ENCODE data around the gene MYH15. TPM values are rescaled to one million over a fixed set of nuclear protein-coding genes. Genes with fewer than 3 reads are reported as not detected.

MYH15 gene
- total RNA-seq, 1 donor from 2014 or later: 0.07 TPM

- ATAC-seq: no peak
- DNase-seq: no peak
- intact Hi-C loops (cut with micrococcal nuclease): no loop called here
These were observed 153.4 kb downstream of the MYH15 start for GRCh38 chr3:108357042-108357441.

DNA sequence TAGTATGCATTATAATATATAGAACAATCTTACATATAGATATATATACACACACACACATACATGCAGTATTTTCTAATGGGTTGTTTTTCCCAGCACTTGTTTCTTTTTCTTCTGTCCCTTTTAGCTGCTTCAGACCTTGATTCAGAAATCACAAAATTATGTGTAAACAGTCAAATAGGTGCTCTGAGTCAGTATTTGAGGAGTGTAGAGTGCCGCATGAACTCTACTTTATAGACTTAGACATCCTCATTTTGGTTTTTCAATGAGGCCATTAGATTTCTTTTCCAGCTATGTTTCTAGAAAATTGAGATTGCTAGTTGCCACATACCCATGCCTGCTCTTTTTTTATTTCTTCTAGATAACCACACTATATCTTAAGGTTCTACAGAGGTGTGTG, 155.8 kb downstream of the MYH15 start:
- no peak for DNase-seq
- intact Hi-C loops (cut with micrococcal nuclease): no loop called here
- no peak for ATAC-seq

DNA sequence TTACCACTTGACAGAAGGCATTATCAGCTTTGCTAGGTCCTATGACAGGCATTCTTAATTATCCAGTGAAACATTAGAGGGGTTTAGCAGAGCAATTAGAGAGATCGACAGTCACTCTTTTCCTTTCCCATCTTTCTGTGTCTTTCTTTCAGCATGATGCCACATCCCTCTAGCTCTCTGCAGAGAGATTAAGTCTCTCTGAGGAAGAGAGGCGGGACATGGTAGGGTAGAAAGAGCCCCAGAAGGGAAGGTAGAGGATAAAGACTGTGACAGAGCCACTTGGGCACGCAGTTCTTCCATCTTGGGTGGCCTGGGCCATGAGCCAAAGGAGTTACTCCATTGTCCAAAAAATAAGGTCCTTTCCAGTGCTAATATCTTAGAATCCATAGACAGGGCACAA, 158.2 kb downstream of the MYH15 start:
- ATAC-seq (no peak), DNase-seq (no peak)
- intact Hi-C loops (cut with micrococcal nuclease): no loop called here

DNA sequence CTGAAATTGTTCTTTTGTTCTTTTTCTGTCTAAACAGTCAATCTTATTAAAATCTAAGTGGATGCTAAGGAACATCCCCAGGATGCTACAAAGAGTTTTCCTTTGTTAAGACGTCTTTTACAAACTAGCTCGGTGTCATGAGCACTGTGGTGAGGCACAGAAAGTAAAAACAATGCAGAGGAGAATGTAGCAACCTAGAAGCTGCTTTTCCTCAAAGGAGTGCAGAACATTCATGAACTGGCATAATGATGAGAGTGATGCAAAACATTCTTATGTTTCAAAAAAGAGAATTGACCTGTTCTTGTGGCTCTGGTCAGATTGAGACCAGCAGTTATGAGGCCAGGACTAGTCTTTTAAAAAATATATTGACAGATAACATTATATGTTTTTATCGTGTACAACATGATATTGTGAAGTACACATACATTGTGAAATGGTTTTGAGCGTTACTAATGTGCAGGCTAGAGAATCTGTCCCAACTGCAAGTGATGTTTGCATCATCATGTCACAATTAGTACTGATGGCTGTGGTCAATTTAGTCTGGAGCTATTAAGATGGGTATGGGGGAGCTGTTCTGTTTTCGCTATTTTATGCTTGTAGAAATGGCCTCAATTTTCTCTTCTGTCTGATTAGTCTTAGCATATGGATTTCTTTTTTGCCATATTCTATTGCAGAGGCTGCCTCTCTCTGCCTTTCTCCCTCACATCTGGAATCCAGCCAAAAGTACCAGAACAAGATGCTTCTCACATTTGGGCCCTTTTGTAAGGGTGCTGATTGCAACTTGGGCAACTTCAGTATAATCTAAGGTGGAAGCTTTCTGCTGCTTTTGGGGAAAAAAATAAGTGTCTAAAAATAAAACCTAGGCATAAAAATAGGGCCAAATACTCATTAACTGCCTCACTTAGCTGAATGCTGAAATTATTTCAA, 163.8 kb downstream of the MYH15 start:
- no peak for DNase-seq
- intact Hi-C loops (cut with micrococcal nuclease): no loop called here
- no peak for ATAC-seq

DNA sequence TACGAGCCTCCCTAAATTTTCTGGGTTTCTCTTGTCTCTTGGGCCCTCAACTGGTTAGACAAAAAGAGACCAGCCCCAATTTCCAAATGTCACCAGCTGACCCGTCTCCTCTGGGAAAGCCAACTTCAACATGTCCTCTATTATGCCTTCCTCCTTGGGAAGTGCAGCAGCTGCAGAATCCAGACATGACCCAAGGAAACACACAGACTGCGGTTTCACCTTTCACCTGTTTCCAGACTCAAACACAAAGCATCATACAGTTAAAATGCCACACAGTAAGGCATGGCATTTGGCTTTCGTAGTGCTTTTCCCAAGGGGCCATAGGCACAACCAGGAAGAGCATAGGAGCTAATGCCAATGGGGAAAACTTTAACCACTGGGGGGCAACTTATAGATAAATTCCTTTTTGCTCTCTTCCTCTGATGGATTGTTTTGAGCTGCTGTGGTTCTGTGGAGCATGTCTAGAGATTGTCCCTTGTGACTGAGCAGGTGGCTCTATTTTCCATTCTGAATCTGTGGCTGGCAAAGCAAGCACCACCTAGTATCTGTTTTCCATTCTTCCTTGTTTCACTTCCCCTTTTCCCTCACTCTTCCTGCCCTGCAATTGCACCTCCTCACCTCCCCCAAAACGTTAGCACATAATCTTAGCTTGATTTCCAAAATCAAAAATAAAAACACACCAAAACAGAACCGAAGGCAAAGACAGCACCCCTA, 164.7 kb downstream of the MYH15 start:
- DNase-seq (no peak), ATAC-seq (no peak)
- intact Hi-C loops (cut with micrococcal nuclease): no loop called here

GRCh38 chr3:108343491-108343890, 166.9 kb downstream of the MYH15 start:
- intact Hi-C loops (cut with micrococcal nuclease): no loop called here
- ATAC-seq: no peak
- no peak for DNase-seq

DNA sequence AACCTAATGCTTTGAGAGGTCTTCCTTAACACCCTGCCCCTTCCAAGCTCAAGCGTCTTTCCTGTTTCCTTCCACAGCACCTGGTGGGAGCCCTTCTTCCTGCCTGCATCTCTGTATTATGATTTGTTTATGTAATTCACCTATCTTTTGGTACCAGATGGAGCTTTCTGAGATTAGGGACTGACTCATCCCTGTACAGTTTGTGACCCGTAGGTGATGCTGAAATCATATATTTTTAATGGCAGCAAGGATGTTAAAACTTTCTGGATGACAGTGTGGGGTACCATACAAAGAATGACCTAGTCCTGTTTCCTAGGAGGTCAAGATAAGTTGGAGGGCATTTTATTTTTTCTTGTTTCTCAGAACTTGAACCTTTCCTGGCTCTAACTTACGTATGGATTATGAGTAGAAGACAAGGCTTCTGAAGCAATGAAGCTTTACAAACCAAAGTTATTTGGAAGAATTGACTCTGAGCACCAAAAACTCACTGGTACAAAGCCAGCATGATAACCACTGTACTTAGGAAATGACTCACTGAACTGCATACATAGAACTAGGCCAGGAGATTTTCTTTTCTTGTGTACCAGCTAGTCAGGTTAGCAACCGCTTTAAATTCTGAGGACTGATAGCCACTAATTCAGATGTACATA, 167.4 kb downstream of the MYH15 start:
- intact Hi-C loops (cut with micrococcal nuclease): no loop called here
- ATAC-seq (no peak), DNase-seq (no peak)

DNA sequence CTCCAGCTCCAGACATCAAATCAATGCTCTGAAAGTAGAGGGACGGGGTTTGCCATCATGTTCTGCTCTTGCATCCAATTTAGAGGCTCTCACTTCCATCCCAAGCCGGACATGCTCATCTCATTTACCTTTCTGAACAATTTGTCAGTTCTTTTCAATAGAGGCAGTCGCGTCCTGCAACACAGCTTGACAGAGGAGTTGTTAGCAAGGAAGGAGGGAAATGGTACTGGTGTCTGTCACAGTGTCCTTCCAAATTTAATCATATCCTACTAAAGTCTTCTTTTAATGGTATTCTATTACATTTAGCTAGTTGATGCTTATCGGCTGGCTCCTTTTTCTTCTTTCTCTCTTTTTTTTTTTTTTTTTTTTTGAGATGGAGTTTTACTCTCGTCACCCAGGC, 168.5 kb downstream of the MYH15 start:
- no peak for DNase-seq
- ATAC-seq: no peak
- intact Hi-C loops (cut with micrococcal nuclease): no loop called here

DNA sequence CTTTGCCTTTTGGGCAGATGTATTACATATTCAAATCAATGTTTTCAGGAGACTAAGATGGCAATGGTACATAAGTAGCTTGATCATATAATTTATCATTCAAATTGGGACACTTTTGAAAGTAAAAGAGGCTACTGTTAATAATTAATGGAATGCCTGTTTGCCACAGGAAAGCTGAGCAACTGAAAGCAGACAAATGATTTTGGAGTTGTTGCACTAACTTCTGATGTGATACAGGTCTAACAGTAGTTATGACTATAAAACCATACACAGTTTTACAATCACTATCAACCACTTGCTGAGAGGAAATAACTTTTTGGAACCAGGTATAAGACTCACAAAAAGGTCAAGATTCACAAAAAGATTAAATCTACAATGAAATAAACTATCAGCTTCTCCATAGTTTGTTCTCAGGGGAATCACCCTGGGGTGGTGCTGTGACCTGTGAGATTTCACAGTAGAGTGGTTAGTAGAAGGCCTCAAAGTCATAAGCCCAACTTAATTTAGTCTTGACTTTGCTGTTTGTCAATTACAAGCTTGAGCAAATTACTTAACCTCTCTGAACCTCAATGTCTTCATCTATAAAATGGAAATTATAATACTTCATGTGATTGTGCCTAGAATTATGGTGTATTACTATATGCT, 171.4 kb downstream of the MYH15 start:
- DNase-seq (no peak), ATAC-seq (no peak)
- intact Hi-C loops (cut with micrococcal nuclease): no loop called here

- ATAC-seq (no peak), DNase-seq (no peak)
- intact Hi-C loops (cut with micrococcal nuclease): no loop called here
These were observed 175.7 kb downstream of the MYH15 start for GRCh38 chr3:108334701-108335100.

- DNase-seq (no peak), ATAC-seq (no peak)
These were observed 176.4 kb downstream of the MYH15 start for GRCh38 chr3:108333961-108334360.

DNA sequence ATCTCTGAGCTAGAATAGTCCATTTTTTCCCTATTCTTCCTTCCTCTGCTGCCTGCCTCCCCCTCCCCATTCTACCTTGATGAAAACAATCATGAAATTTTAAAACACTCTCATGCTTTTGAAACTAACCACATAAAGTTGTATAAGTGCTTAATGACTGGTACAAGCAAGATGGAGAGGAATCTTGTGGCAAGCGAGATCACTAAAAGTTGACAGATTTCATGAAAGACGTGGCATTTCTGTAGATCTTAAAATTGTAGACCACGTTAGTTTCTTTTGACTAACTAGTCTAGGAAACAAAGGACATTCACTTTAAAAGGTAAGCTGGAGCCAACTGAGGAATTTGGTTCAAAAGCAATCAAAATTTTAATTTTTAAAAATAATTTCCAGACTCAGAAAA, 178.6 kb downstream of the MYH15 start:
- intact Hi-C loops (cut with micrococcal nuclease): no loop called here
- ATAC-seq: no peak

More at GRCh38 chr3:108333961-108334360, 176.4 kb downstream of the MYH15 start:
- intact Hi-C loops (cut with micrococcal nuclease): no loop called here

More for the DNA sequence above, 178.6 kb downstream of the MYH15 start:
- no peak for DNase-seq

Other genes with a start within 250 kb of the MYH15 start
- not detected for gene HHLA2, start 214.0 kb downstream of the MYH15 start, total RNA-seq
- 1.3 TPM for gene CIP2A, start 78.8 kb upstream of the MYH15 start, total RNA-seq
- 16.7 TPM for gene DZIP3, start 79.1 kb upstream of the MYH15 start, total RNA-seq
- gene RETNLB, start 246.8 kb upstream of the MYH15 start, total RNA-seq: not detected

All from left ventricle myocardium superior (tissue), 1 donor.